Fibroblast of pulmonary artery (primary cell): ENCODE measurements around the gene CNTN4.

Experiments used
- DNase-seq: peaks from one replicate; pipeline ENCODE4 v3.0.0-alpha.2; 2010; ENCODE audit warnings: low read depth
- H3K4me3 ChIP-seq: replicated peaks from 2 replicates; pipeline ENCODE4 v1.5.1; 2011; ENCODE audit warnings: low read depth, mild to moderate bottlenecking, control low read depth, low read length, moderate library complexity
- TF ChIP-seq, protein P1 (sequence below): IDR thresholded peaks from 2 replicates; pipeline ENCODE4 v1.5.1; 2011; ENCODE audit warnings: mild to moderate bottlenecking, control low read depth, low read length, inconsistent platforms; ENCODE audit errors: missing control alignments

The CNTN4 gene

DNA sequence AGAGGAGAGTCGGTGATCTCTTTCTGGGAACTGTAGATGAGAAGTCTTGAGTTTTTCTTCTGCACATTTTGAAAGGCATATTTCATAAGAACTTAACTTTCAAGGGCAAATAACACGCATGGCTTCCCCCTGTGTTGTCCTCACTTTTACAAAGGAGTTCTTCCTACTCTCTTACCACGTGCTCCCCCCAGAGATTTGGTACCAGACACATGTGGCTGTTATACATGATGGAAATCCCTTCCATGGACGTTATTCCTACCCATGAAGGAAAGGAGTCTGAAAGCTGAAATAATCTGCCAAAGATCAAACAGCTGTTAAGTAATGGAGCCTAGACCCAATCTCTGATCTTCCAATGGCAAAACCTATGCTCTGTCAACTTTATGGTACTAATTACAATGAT, 1007.1 kb downstream of the CNTN4 start:
- no peak for DNase-seq
- TF ChIP-seq, protein P1, sequence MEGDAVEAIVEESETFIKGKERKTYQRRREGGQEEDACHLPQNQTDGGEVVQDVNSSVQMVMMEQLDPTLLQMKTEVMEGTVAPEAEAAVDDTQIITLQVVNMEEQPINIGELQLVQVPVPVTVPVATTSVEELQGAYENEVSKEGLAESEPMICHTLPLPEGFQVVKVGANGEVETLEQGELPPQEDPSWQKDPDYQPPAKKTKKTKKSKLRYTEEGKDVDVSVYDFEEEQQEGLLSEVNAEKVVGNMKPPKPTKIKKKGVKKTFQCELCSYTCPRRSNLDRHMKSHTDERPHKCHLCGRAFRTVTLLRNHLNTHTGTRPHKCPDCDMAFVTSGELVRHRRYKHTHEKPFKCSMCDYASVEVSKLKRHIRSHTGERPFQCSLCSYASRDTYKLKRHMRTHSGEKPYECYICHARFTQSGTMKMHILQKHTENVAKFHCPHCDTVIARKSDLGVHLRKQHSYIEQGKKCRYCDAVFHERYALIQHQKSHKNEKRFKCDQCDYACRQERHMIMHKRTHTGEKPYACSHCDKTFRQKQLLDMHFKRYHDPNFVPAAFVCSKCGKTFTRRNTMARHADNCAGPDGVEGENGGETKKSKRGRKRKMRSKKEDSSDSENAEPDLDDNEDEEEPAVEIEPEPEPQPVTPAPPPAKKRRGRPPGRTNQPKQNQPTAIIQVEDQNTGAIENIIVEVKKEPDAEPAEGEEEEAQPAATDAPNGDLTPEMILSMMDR, result no peak
- H3K4me3 ChIP-seq, result no peak overlapping the region

DNA sequence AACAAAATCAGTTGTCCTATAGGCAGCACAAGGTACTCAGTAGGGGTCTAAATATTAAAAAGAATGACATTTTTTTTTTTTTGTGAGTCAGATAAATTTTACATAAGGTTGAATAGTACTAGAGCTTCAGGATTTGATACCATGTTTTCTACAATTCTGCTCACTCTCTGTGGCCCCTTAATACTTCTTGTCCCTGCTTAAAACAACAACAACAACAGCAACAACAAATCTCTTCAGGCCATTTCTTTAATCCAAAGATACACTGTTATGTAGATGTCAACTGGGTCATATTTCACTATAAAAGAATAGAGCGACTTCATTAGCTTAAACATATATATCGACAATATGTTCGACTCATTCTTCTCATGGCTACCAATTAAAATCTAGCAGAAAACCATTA, 1008.5 kb downstream of the CNTN4 start:
- TF ChIP-seq, protein P1, result no peak
- no peak for DNase-seq
- no peak overlapping the region for H3K4me3 ChIP-seq
